Measurements from ENCODE around the gene DTNB. TPM values are rescaled to one million over a fixed set of nuclear protein-coding genes. Genes with fewer than 3 reads are reported as not detected.

The DTNB gene
- total and polyA plus RNA-seq, 7 donors, result 2.4 to 7.8 (median 4.8) TPM

DNA sequence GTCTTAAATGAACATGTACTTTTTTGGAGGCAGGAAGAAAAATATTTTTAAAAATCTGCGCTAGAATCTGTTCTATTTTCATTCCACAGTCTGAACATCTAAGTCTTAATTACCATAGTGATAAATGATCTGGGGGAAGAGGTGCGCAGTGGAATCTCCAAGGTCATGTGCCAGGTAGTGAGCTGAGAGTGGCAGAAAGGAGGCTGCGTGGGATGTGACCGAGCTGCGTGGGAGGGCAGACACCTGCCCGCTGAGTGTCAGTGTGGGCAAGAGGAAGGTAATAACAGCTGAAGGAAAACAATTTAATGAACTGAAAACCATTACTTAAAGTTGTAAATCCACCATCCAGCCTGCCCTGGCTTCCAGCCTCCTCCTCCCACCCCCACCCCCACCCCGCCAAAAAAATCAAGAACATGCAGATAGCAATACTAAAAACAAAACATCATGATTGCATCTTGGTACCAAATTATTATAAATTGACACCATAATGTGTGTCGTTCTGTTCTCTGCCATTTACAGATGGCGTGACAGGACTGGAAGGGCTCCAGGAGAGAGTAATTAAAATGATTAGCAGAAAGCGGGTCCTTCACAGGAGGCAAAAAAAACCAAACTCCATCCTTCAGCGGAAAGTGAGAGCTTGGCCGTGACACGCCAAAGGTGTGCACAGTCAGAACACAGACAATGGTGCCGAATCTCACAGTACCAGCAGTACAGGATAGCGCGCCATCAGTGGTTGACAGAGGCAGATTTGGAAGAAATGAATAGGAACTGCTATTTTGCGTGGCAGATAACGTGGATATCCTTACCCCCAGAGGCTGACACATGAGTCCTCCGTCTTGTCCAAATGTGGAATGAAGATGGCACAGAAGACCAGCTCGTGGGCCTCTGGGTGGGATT is 11.4 kb upstream of the DTNB start:
- 77 to 83% methylated on average over 20 of the region's 20 CpGs for WGBS, 2 donors
- H3K4me3 ChIP-seq, result no peak overlapping the region
- no peak for TF ChIP-seq POLR2A (IDR thresholded peaks at IDR 0.05)
- TF ChIP-seq, protein P1, sequence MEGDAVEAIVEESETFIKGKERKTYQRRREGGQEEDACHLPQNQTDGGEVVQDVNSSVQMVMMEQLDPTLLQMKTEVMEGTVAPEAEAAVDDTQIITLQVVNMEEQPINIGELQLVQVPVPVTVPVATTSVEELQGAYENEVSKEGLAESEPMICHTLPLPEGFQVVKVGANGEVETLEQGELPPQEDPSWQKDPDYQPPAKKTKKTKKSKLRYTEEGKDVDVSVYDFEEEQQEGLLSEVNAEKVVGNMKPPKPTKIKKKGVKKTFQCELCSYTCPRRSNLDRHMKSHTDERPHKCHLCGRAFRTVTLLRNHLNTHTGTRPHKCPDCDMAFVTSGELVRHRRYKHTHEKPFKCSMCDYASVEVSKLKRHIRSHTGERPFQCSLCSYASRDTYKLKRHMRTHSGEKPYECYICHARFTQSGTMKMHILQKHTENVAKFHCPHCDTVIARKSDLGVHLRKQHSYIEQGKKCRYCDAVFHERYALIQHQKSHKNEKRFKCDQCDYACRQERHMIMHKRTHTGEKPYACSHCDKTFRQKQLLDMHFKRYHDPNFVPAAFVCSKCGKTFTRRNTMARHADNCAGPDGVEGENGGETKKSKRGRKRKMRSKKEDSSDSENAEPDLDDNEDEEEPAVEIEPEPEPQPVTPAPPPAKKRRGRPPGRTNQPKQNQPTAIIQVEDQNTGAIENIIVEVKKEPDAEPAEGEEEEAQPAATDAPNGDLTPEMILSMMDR (IDR thresholded peaks at IDR 0.05), result no peak
- TF ChIP-seq POLR2AphosphoS5 (IDR thresholded peaks at IDR 0.05), result no peak
- no peak for TF ChIP-seq EP300 (IDR thresholded peaks at IDR 0.05)
- no peak for DNase-seq
- intact Hi-C loops (cut with DNase I), result no loop called here
- H3K9me3 ChIP-seq, result no peaks in the 10 kb centered on the region
- no peaks in the 10 kb centered on the region for H3K36me3 ChIP-seq
- H3K27ac ChIP-seq, result no peak overlapping the region
- no peaks in the 10 kb centered on the region for H3K27me3 ChIP-seq
- no peaks in the 10 kb centered on the region for H3K4me1 ChIP-seq

DNA sequence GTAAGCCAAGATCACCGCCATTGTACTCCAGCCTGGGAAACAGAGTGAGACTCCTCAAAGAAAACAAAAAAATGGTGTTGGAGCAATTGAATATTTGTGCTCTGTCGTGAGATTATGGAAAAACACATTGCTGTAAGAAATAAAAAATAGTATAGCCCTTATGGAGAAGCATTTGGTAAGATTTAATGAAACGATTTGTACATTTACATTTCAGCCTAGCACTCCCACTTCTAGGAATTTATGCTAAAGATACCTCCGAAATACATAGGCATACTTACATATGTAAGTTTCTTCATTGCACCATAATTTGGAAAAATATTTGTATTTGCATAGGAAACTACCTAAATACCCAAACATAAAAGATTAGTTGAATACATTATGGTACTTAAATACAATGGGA is 8.7 kb upstream of the DTNB start:
- intact Hi-C loops (cut with DNase I), result no loop called here
- 88 to 92% methylated on average over 4 of the region's 4 CpGs for WGBS, 2 donors
- DNase-seq, result no peak
- Histone ChIP-seq H3K27me3 (no peaks in the 10 kb centered on the region), H3K9me3 (no peaks in the 10 kb centered on the region), H3K4me1 (no peaks in the 10 kb centered on the region), H3K36me3 (no peaks in the 10 kb centered on the region), H3K4me3 (no peak overlapping the region), H3K27ac (no peak overlapping the region)
- TF ChIP-seq POLR2A (IDR thresholded peaks at IDR 0.05), result no peak
- TF ChIP-seq, protein P1 (IDR thresholded peaks at IDR 0.05), result no peak
- TF ChIP-seq POLR2AphosphoS5 (IDR thresholded peaks at IDR 0.05), result no peak
- TF ChIP-seq EP300 (IDR thresholded peaks at IDR 0.05), result no peak

DNA sequence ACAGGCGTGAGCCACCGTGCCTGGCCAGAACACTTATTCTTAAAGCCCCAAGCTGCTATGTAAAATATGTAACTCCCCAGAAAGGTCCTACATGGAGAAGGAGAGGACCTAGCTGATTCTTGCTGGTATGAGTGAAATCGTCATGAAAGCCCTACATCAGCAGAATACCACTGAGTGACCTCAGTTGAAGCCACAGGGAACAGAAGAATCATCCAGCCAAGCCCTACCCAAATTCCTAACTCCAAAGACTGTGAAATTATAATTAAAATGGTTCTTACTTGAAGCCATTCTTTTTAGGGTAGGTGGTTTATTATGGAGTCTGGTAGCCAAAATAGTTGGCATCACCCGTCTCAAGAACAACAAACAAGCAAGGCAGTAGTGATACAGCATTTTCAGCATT is 4.5 kb upstream of the DTNB start:
- Histone ChIP-seq H3K27ac (no peak overlapping the region), H3K4me3 (no peak overlapping the region), H3K36me3 (no peaks in the 10 kb centered on the region), H3K27me3 (no peaks in the 10 kb centered on the region), H3K4me1 (peaks cover 0 to 9% (median 4%) of the 10 kb centered on the region in 4 donors), H3K9me3 (no peaks in the 10 kb centered on the region)
- intact Hi-C loops (cut with DNase I), result no loop called here
- 91 to 95% methylated on average over 4 of the region's 4 CpGs for WGBS, 2 donors
- no peak for DNase-seq
- TF ChIP-seq, protein P1 (IDR thresholded peaks at IDR 0.05), result no peak
- TF ChIP-seq POLR2AphosphoS5 (IDR thresholded peaks at IDR 0.05) (no peak), EP300 (IDR thresholded peaks at IDR 0.05) (no peak), POLR2A (IDR thresholded peaks at IDR 0.05) (no peak)

DNA sequence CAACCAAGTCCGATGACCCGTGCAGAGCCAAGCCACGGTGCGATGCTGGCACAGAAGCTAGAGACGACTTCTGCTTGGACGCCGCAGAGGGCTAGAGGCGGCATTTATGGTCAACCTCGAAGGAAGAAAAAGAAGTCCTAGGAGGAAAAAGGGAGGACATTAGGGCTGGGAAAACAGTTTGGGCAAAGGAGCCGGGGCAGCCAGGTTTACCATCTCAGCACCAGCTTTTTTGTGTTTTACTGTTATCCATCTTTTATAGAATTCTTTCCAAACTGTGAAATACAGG is 643 bp upstream of the DTNB start:
- Histone ChIP-seq H3K4me3 (peak overlapping the region; percentile 45 to 94 (median 83)), H3K36me3 (no peaks in the 10 kb centered on the region), H3K27me3 (no peaks in the 10 kb centered on the region), H3K9me3 (no peaks in the 10 kb centered on the region), H3K4me1 (peaks cover 2 to 19% (median 12%) of the 10 kb centered on the region in 4 donors), H3K27ac (peak overlapping the region; percentile 76 to 92 (median 90))
- WGBS, 2 donors, result 8 to 15% methylated on average over 10 of the region's 10 CpGs
- DNase-seq, result no peak
- intact Hi-C loops (cut with DNase I), result no loop called here
- TF ChIP-seq, protein P1 (IDR thresholded peaks at IDR 0.05), result no peak
- TF ChIP-seq POLR2AphosphoS5 (IDR thresholded peaks at IDR 0.05), result no peak
- TF ChIP-seq POLR2A (IDR thresholded peaks at IDR 0.05), result no peak
- no peak for TF ChIP-seq EP300 (IDR thresholded peaks at IDR 0.05)
